A549 (cell line): ENCODE data around the gene PITPNM1. TPM values are rescaled to one million over a fixed set of nuclear protein-coding genes. Genes with fewer than 3 reads are reported as not detected.
A peak's percentile ranks its signal among the peaks of the same experiment; 100 is the strongest.

Source experiments
- ATAC-seq, 2 experiments: fragments of 200-7000 bp in 1 of 2; fragments of >200 bp in 1 of 2; cut with Nextera tagmentation in 1 of 2; cut with Tn5 transposase in 1 of 2; 3 replicates each; pipeline versions ENCODE4 v1.8.0 to v1.9.1; 2018 to 2020; ENCODE audit warnings: mild to moderate bottlenecking in 1 of 2, moderate library complexity in 1 of 2
- CTCF ChIA-PET: fragments of 300-600 bp; sonication (Branson Sonifier 250); formaldehyde crosslinking; extraction: SDS; loops from one replicate; lab custom pipeline; 2021; ENCODE audit warnings: antibody characterized with exemption, inconsistent platforms; lab: Yijun Ruan, JAX
- POLR2A ChIA-PET: fragments of 350-600 bp; formaldehyde crosslinking; extraction: SDS; loops from one replicate; lab custom pipeline; 2021; ENCODE audit warnings: antibody characterized with exemption, inconsistent platforms; lab: Yijun Ruan, JAX
- DNase-seq, 2 experiments: peaks; one replicate each; pipeline versions ENCODE4 v3.0.0 to v3.0.0-alpha.2; 2011 to 2016; ENCODE audit warnings: low read depth in 1 of 2, low spot score in 1 of 2
- FAIRE-seq: peaks from 2 replicates; lab custom pipeline; 2011; peaks lifted over from hg19 to GRCh38; lab: Jason Lieb, UNC
- H3K27ac ChIP-seq, 2 experiments: fragments of >200 bp; sonication (Bioruptor Twin); formaldehyde crosslinking; 3 replicates each; pipeline ENCODE4 v1.5.1; 2016 to 2017
- H3K4me1 ChIP-seq: fragments of >200 bp; sonication (Bioruptor Twin); formaldehyde crosslinking; 3 replicates; pipeline ENCODE4 v1.6.1; 2016
- H3K4me2 ChIP-seq: fragments of >200 bp; sonication (Bioruptor Twin); formaldehyde crosslinking; 3 replicates; pipeline ENCODE4 v1.6.1; 2016
- H3K4me3 ChIP-seq: fragments of >200 bp; sonication (Bioruptor Twin); formaldehyde crosslinking; 3 replicates; pipeline ENCODE4 v1.5.1; 2016
- H3K9me3 ChIP-seq: fragments of >200 bp; sonication (Bioruptor Twin); formaldehyde crosslinking; 3 replicates; pipeline ENCODE4 v1.6.1; 2016
- ATOH8 ChIP-seq: fragments of 250-450 bp; sonication (Bioruptor Pico); IDR thresholded peaks from 2 replicates; pipeline ENCODE4 v1.5.0; 2020; ENCODE audit warnings: low read depth, mild to moderate bottlenecking, moderate library complexity
- ESRRA ChIP-seq: fragments of 150-350 bp; IDR thresholded peaks from 2 replicates; pipeline ENCODE4 v1.6.1; 2014; ENCODE audit warnings: mild to moderate bottlenecking, low read length, borderline replicate concordance
- FOSB ChIP-seq: fragments of 250-450 bp; sonication (Bioruptor Pico); IDR thresholded peaks from 2 replicates; pipeline ENCODE4 v1.5.0; 2020; ENCODE audit warnings: mild to moderate bottlenecking, moderate library complexity
- FOSL2 ChIP-seq, 2 experiments: fragments of 450-650 bp in 1 of 2; fragments of >200 bp in 1 of 2; sonication (Bioruptor Twin) in 1 of 2; formaldehyde crosslinking; IDR thresholded peaks; 2 replicates each; pipeline versions ENCODE4 v1.5.0 to v1.6.1; 2016 to 2020; ENCODE audit warnings: mild to moderate bottlenecking in 1 of 2, moderate library complexity in 1 of 2
- GATA3 ChIP-seq: IDR thresholded peaks from 2 replicates; pipeline ENCODE4 v1.6.1; 2012; ENCODE audit warnings: borderline replicate concordance
- HDAC2 ChIP-seq: fragments of 200-600 bp; sonication (generic); IDR thresholded peaks from 2 replicates; pipeline ENCODE4 v1.6.1; 2016
- HES2 ChIP-seq: fragments of >200 bp; sonication (Bioruptor Twin); formaldehyde crosslinking; IDR thresholded peaks from 2 replicates; pipeline ENCODE4 v1.6.1; 2016
- HMGXB4 ChIP-seq: fragments of 250-450 bp; sonication (Bioruptor Pico); IDR thresholded peaks from 2 replicates; pipeline ENCODE4 v1.5.0; 2021; ENCODE audit warnings: mild to moderate bottlenecking, moderate library complexity, borderline replicate concordance
- HOXA7 ChIP-seq: fragments of 250-450 bp; sonication (Bioruptor Pico); IDR thresholded peaks from 2 replicates; pipeline ENCODE4 v1.5.0; 2020; ENCODE audit warnings: mild to moderate bottlenecking, moderate library complexity
- HOXB13 ChIP-seq: fragments of 250-450 bp; sonication (Bioruptor Pico); IDR thresholded peaks from 2 replicates; pipeline ENCODE4 v1.5.0; 2020; ENCODE audit warnings: low read depth, mild to moderate bottlenecking, moderate library complexity
- HOXB5 ChIP-seq: fragments of 250-450 bp; sonication (Bioruptor Pico); IDR thresholded peaks from 2 replicates; pipeline ENCODE4 v1.5.0; 2020; ENCODE audit warnings: mild to moderate bottlenecking, moderate library complexity
- JUN ChIP-seq, 2 experiments: fragments of >200 bp; sonication (Bioruptor Twin); formaldehyde crosslinking; IDR thresholded peaks; 2 replicates in 1 of 2; 3 replicates in 1 of 2; pipeline ENCODE4 v1.6.1; 2016 to 2017
- JUNB ChIP-seq: fragments of >200 bp; sonication (Bioruptor Twin); formaldehyde crosslinking; IDR thresholded peaks from 2 replicates; pipeline ENCODE4 v1.6.1; 2016
- MAX ChIP-seq: IDR thresholded peaks from 2 replicates; pipeline ENCODE4 v1.6.1; 2012
- MYC ChIP-seq: IDR thresholded peaks from 2 replicates; pipeline ENCODE4 v1.6.1; 2012; ENCODE audit warnings: mild to moderate bottlenecking, inconsistent platforms, low read length, improper control_type of control experiment, borderline replicate concordance
- NPAS2 ChIP-seq: fragments of 250-450 bp; sonication (Bioruptor Pico); IDR thresholded peaks from 2 replicates; pipeline ENCODE4 v1.8.0; 2022; ENCODE audit warnings: mild to moderate bottlenecking, moderate library complexity, borderline replicate concordance
- NR3C1 ChIP-seq: fragments of >200 bp; sonication (Bioruptor Twin); formaldehyde crosslinking; IDR thresholded peaks from 3 replicates; pipeline ENCODE4 v1.6.1; 2017
- POLR2A ChIP-seq: IDR thresholded peaks from 2 replicates; pipeline ENCODE4 v1.6.1; 2012; ENCODE audit warnings: mild to moderate bottlenecking, low read length
- POLR2AphosphoS2 ChIP-seq: conservative IDR thresholded peaks from 2 replicates; pipeline ENCODE4 v1.6.1; 2012; ENCODE audit warnings: low read length, improper control_type of control experiment, inconsistent platforms
- RAD21 ChIP-seq, 2 experiments: fragments of >200 bp in 1 of 2; sonication (Bioruptor Twin) in 1 of 2; formaldehyde crosslinking in 1 of 2; IDR thresholded peaks in 1 of 2; conservative IDR thresholded peaks in 1 of 2; 2 replicates in 1 of 2; 3 replicates in 1 of 2; pipeline ENCODE4 v1.6.1; 2012 to 2018; ENCODE audit warnings: inconsistent platforms in 1 of 2
- RCOR1 ChIP-seq: fragments of 150-350 bp; IDR thresholded peaks from 2 replicates; pipeline ENCODE4 v1.6.1; 2014; ENCODE audit warnings: antibody characterized with exemption, low read length, low read depth
- RFX5 ChIP-seq: fragments of 450-650 bp; IDR thresholded peaks from 2 replicates; pipeline ENCODE4 v1.7.1; 2014; ENCODE audit warnings: antibody characterized with exemption, mild to moderate bottlenecking, moderate library complexity
- SMC3 ChIP-seq: fragments of >200 bp; sonication (Bioruptor Twin); formaldehyde crosslinking; IDR thresholded peaks from 3 replicates; pipeline ENCODE4 v1.6.1; 2018; ENCODE audit warnings: inconsistent platforms
- TP53 ChIP-seq: fragments of 250-450 bp; sonication (Bioruptor Pico); IDR thresholded peaks from 2 replicates; pipeline ENCODE4 v1.5.0; 2021; ENCODE audit warnings: mild to moderate bottlenecking, moderate library complexity
- USF2 ChIP-seq: fragments of 450-650 bp; IDR thresholded peaks from 2 replicates; pipeline ENCODE4 v1.6.1; 2014; ENCODE audit warnings: antibody characterized with exemption
- WGBS: methylation state at CpG from one replicate; pipeline ENCODE4 v1.1.6; 2017; ENCODE audit errors: missing lambda C conversion rate; 5-methylcytosine and 5-hydroxymethylcytosine counted together
- polyA plus RNA-seq, 4 experiments: library from polyadenylated mRNA; depleted of rRNA in 3 of 4; stranded (reverse); fragments of >200 nt; fragmentation: RNase III in 1 of 4; extraction: RNeasy Plus Mini Kit Qiagen cat#74134 plus additional on column Dnase treatment in 1 of 4; gene quantifications; 2 replicates in 3 of 4; 3 replicates in 1 of 4; pipeline ENCODE4 v1.2.3, GENCODE V29; 2011 to 2017
- TF ChIP-seq, protein P1 (sequence below): fragments of >200 bp; sonication (Bioruptor Twin); formaldehyde crosslinking; IDR thresholded peaks from 3 replicates; pipeline ENCODE4 v1.5.1; 2016
- TF ChIP-seq, protein P2 (sequence below): fragments of 150-350 bp; IDR thresholded peaks from 2 replicates; pipeline ENCODE4 v1.6.1; 2014; ENCODE audit warnings: low read depth, mild to moderate bottlenecking, low read length
- TF ChIP-seq, protein P3 (sequence below): fragments of >200 bp; sonication (Bioruptor Twin); formaldehyde crosslinking; IDR thresholded peaks from 3 replicates; pipeline ENCODE4 v1.6.1; 2016
- TF ChIP-seq, protein P4 (sequence below): IDR thresholded peaks from 2 replicates; pipeline ENCODE4 v1.6.1; 2012; ENCODE audit warnings: low read depth, borderline replicate concordance

Gene PITPNM1
- polyA plus RNA-seq, 2 of the 4 experiments (the other 2 are of a cell fraction), result 14.2 to 42.0 TPM

- FAIRE-seq, result peak; percentile 86
- POLR2A ChIA-PET, result interaction anchor here (1.3 to 1.7 kb wide), 2 partner anchors 78 to 104 kb away, joined by 5 to 6 read pairs; partner anchors contain the start of genes GSTP1 and PPP1CA
- peaks cover 34% of the 10 kb centered on the region for H3K4me1 ChIP-seq
- H3K4me2 ChIP-seq, result peak overlapping the region; percentile 85
- DNase-seq, result peak; percentile 96 to 98
- no peaks in the 10 kb centered on the region for H3K9me3 ChIP-seq
- WGBS, result 3% methylated on average over 13 of the region's 17 CpGs
- peak; percentile 58 to 67 for ATAC-seq
- TF ChIP-seq POLR2AphosphoS2, result no peak
- TF ChIP-seq HOXB13 (CRISPR knock-in tag), result no peak
- TF ChIP-seq JUN (IDR thresholded peaks at IDR 0.05), result peak; percentile 46 to 53; a peak in 3 of 5 replicates
- TF ChIP-seq NR3C1, result no peak
- TF ChIP-seq ATOH8 (CRISPR knock-in tag), result no peak
- TF ChIP-seq, protein P1, sequence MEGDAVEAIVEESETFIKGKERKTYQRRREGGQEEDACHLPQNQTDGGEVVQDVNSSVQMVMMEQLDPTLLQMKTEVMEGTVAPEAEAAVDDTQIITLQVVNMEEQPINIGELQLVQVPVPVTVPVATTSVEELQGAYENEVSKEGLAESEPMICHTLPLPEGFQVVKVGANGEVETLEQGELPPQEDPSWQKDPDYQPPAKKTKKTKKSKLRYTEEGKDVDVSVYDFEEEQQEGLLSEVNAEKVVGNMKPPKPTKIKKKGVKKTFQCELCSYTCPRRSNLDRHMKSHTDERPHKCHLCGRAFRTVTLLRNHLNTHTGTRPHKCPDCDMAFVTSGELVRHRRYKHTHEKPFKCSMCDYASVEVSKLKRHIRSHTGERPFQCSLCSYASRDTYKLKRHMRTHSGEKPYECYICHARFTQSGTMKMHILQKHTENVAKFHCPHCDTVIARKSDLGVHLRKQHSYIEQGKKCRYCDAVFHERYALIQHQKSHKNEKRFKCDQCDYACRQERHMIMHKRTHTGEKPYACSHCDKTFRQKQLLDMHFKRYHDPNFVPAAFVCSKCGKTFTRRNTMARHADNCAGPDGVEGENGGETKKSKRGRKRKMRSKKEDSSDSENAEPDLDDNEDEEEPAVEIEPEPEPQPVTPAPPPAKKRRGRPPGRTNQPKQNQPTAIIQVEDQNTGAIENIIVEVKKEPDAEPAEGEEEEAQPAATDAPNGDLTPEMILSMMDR, result peak; percentile 93
- no peak for TF ChIP-seq FOSL2 (IDR thresholded peaks at IDR 0.05)
- TF ChIP-seq FOSL2 (CRISPR knock-in tag; IDR thresholded peaks at IDR 0.05), result peak; percentile 47
- 0 out of 2 replicates have a peak, but pooled peaks have one; percentile 4 for TF ChIP-seq USF2
- TF ChIP-seq JUNB, result no peak
- TF ChIP-seq RCOR1, result no peak
- TF ChIP-seq, protein P2, sequence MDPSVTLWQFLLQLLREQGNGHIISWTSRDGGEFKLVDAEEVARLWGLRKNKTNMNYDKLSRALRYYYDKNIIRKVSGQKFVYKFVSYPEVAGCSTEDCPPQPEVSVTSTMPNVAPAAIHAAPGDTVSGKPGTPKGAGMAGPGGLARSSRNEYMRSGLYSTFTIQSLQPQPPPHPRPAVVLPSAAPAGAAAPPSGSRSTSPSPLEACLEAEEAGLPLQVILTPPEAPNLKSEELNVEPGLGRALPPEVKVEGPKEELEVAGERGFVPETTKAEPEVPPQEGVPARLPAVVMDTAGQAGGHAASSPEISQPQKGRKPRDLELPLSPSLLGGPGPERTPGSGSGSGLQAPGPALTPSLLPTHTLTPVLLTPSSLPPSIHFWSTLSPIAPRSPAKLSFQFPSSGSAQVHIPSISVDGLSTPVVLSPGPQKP, result no peak
- TF ChIP-seq POLR2A, result peak; percentile 33
- TF ChIP-seq, protein P3, sequence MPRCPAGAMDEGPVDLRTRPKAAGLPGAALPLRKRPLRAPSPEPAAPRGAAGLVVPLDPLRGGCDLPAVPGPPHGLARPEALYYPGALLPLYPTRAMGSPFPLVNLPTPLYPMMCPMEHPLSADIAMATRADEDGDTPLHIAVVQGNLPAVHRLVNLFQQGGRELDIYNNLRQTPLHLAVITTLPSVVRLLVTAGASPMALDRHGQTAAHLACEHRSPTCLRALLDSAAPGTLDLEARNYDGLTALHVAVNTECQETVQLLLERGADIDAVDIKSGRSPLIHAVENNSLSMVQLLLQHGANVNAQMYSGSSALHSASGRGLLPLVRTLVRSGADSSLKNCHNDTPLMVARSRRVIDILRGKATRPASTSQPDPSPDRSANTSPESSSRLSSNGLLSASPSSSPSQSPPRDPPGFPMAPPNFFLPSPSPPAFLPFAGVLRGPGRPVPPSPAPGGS, result 0 out of 3 replicates have a peak, but pooled peaks have one; percentile 38
- TF ChIP-seq NPAS2 (CRISPR knock-in tag), result no peak
- TF ChIP-seq HOXB5 (CRISPR knock-in tag), result no peak
- TF ChIP-seq SMC3, result peak; percentile 93
- no peak for TF ChIP-seq FOSB (CRISPR knock-in tag)
- peak; percentile 51; the same call in 1 of the 2 replicates for TF ChIP-seq HOXA7 (CRISPR knock-in tag)
- peak; percentile 75 for TF ChIP-seq MAX
- TF ChIP-seq, protein P4, sequence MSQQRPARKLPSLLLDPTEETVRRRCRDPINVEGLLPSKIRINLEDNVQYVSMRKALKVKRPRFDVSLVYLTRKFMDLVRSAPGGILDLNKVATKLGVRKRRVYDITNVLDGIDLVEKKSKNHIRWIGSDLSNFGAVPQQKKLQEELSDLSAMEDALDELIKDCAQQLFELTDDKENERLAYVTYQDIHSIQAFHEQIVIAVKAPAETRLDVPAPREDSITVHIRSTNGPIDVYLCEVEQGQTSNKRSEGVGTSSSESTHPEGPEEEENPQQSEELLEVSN, result no peak
- TF ChIP-seq HMGXB4 (CRISPR knock-in tag), result no peak
- TF ChIP-seq RFX5, result 0 out of 2 replicates have a peak, but pooled peaks have one; percentile 18
- TF ChIP-seq GATA3, result peak; percentile 39; the same call in 1 of the 2 replicates
- TF ChIP-seq HES2, result no peak
- 0 out of 2 replicates have a peak, but pooled peaks have one; percentile 11 for TF ChIP-seq TP53
- TF ChIP-seq ESRRA, result peak; percentile 10; the same call in 1 of the 2 replicates
- TF ChIP-seq RAD21 (conservative IDR thresholded peaks at IDR 0.05 in 1 of 2, IDR thresholded peaks at IDR 0.05 in 1 of 2), result peak; percentile 77 to 91
- no peak for TF ChIP-seq HDAC2
- peak; percentile 70; the same call in 1 of the 2 replicates for TF ChIP-seq MYC
- peak overlapping the region; percentile 76 for H3K4me3 ChIP-seq
- peak overlapping the region; percentile 87 to 97 for H3K27ac ChIP-seq
- CTCF ChIA-PET, result interaction anchor here (0.6 to 2.3 kb wide), 20 partner anchors 13 to 241 kb away, joined by 3 to 8 read pairs (median 3); partner anchors contain the start of genes AIP, POLD4, PPP1CA and RAD9A
Measured at GRCh38 chr11:67505605-67506396, 638 bp upstream of the PITPNM1 start.
